COLO668 (cell line): ENCODE measurements around the gene KBTBD3.
"Not testable (repeated sequence)": the region's sequence is repeated elsewhere in the genome, so short reads cannot be mapped to it uniquely, and the experiment has no call there.

Source experiments
- DNase-seq: peaks from one replicate; lab custom pipeline; 2025; ENCODE audit not compliant: unreplicated experiment; lab: John Stamatoyannopoulos, UW

Gene KBTBD3

DNA sequence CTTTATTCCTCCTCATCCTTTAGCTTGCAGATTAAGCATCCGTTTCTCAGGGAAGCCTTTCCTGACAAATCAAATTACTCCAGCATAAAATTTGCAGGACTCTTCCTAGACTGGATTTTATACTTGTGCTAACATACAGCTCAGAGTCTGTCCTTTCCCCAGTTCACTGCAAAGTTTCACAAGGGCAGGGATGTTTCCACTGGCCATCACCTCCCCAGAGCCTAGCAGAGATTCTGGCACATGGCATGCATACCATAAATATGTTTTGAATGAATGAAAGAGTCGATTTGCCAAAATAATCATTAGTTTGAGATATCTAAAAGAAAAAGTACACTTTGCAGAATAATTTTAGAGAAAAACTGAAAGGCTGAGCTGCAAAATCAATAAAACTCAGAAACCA is 65.7 kb downstream of the KBTBD3 start:
- DNase-seq: no peak

DNA sequence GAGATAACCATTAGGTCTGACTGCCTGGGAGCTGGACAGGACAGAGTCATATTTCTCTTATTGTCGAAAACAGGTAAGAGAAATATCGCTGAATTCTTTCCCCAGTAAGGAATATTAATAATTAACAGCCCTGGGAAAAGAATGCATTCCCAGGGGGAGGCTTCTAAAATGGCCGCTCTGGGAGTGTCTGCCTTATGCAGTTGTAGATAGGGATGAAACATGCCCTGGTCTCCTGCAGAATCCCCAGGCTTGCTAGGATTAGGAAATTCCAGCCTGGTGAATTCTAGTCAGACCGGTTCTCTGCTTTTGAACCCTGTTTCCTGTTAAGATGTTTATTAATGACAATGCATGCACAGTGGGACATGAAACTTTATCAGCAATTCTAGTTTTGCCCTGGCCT is 74.1 kb downstream of the KBTBD3 start:
- not testable (repeated sequence) for DNase-seq

DNA sequence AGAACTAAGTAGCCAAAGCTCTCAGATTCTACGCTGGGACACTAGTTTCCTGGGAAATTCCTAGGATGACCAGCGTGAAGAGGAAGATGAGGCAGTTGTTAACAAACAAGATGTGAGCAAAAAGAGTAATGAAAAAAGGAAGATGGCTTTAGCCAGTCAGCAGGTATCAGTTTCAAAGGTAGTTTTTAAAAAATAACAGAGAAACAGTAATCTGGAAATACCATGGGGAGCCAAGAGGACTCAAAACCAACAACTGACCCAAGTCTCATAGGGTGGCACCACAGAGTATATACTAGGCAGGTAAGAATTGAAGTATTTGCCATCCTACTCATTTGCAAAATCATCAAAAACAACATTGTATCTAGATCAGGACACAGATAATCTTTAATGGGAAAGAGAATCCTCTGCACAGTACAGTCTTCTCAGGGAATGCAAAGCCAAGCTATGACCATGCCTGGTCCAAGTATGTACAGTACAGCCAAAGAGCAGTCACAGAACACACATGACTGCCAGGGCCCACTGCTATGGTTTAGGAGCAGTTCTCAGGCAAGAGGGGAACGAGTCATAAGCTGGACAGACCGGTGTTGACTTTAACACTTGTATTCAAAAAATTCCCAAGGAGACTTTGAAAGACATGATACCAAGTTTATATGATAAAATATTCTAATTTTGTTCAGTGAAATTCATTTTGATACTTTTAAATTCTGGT is 75.7 kb downstream of the KBTBD3 start:
- DNase-seq: no peak
